Measurements from ENCODE around the gene RGL1. TPM values are rescaled to one million over a fixed set of nuclear protein-coding genes. Genes with fewer than 3 reads are reported as not detected.

Gene RGL1
- total and polyA plus RNA-seq, 2 donors (not counting 1 experiment from before 2014, with no cell fraction given): 16.2 to 21.4 TPM

DNA sequence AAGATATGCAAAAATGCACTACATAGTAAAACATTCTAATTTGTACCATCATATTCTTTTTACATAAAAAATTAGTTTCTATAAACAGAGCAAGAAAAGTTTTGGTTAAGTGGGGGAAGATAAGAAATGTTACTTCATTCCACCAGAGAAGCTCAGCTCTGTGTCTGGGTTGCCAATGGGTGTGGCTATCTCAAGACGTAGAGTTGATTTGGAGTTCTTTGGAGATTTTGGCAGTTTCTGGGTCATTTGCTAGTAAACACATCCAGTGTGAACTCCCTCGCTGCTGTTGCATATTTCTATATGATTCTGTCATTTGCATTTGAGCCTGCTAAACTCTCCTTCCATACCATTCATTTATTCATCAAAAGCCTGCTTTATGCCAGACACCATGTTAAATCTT, 7.2 kb downstream of the RGL1 start:
- no peak for TF ChIP-seq EZH2 (IDR thresholded peaks at IDR 0.05; ENCODE audit: low read length, missing control alignments)
- TF ChIP-seq, protein P1, sequence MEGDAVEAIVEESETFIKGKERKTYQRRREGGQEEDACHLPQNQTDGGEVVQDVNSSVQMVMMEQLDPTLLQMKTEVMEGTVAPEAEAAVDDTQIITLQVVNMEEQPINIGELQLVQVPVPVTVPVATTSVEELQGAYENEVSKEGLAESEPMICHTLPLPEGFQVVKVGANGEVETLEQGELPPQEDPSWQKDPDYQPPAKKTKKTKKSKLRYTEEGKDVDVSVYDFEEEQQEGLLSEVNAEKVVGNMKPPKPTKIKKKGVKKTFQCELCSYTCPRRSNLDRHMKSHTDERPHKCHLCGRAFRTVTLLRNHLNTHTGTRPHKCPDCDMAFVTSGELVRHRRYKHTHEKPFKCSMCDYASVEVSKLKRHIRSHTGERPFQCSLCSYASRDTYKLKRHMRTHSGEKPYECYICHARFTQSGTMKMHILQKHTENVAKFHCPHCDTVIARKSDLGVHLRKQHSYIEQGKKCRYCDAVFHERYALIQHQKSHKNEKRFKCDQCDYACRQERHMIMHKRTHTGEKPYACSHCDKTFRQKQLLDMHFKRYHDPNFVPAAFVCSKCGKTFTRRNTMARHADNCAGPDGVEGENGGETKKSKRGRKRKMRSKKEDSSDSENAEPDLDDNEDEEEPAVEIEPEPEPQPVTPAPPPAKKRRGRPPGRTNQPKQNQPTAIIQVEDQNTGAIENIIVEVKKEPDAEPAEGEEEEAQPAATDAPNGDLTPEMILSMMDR (conservative IDR thresholded peaks at IDR 0.05 in 1 of 2, IDR thresholded peaks at IDR 0.05 in 1 of 2; ENCODE audit: low read depth in 1 of 2, low read length in 2 of 2): no peak
- H3K27ac ChIP-seq (ENCODE audit: insufficient read depth, low read length): no peak overlapping the region
- peak overlapping the region; percentile 56 for H3K4me2 ChIP-seq (ENCODE audit: extremely low read depth, insufficient read depth, low read length)
- H4K20me1 ChIP-seq (ENCODE audit: control insufficient read depth, extremely low read depth, insufficient read depth, low read length): no peaks in the 10 kb centered on the region
- H3K4me1 ChIP-seq (ENCODE audit: control insufficient read depth, extremely low read depth, insufficient read depth, low read length): peaks cover 26% of the 10 kb centered on the region
- H3K9me3 ChIP-seq (ENCODE audit: control insufficient read depth, insufficient read depth, low read depth, low read length): no peaks in the 10 kb centered on the region
- H3K9ac ChIP-seq (ENCODE audit: insufficient read depth, low read length): no peak overlapping the region
- no peak overlapping the region for H3K4me3 ChIP-seq (replicated peaks in 1 of 4; ENCODE audit: control extremely low read depth in 1 of 4, insufficient read depth in 1 of 4, low read depth in 3 of 4, low read length in 4 of 4)
- H3K79me2 ChIP-seq (ENCODE audit: control insufficient read depth, insufficient read depth, low read length): peaks cover 47% of the 10 kb centered on the region
- no peak for DNase-seq (ENCODE audit: low read depth in 2 of 2)
- H2AFZ ChIP-seq (ENCODE audit: low read length): no peak overlapping the region
- no peaks in the 10 kb centered on the region for H3K27me3 ChIP-seq (ENCODE audit: control insufficient read depth, insufficient read depth, low read length)
- H3K36me3 ChIP-seq (ENCODE audit: control insufficient read depth, insufficient read depth, low read length): no peaks in the 10 kb centered on the region

DNA sequence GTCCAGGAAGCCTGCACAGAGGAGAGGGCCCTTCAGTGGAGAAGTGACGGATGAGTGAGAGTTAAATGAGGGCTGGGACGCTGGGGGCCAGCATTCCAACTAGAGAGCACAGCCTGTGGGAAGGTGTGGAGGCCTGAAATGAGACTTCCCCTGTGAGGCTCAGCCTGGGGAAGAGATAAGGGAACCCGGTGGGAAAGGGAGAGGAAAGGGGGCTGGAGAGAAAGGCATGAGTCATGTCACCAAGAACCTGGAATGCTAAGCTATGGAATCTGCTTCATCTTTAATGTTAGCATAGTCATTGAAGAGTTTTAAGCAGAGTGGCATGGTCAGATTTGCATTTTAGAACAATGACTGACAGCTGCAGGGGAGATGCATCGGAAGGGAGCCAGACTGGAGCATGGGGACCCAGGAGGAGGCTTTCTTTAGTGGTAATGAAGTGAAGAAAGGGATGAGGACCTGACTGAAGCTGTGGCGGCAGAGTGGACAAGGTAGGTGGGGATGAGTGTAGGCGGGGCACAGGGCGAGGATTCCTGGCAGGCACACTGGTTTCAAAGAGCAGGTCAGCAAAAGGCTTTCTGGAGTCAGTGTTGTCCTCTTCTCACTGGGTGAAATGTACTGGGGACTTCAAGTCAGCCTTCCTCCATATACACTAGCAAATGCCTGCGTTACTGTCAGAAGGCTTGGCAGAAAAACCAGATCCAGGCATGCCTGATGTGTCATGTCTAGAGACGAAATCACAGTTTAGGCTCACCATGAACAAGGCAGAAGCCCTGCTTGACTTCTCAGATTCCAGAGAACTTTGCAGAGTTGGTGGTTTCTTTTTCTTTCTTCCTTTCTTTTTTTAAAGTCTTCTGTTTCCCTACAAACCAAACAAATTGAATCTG, 8.0 kb downstream of the RGL1 start:
- Histone ChIP-seq H3K79me2 (ENCODE audit: control insufficient read depth, insufficient read depth, low read length) (peaks cover 50% of the 10 kb centered on the region), H3K36me3 (ENCODE audit: control insufficient read depth, insufficient read depth, low read length) (no peaks in the 10 kb centered on the region), H2AFZ (ENCODE audit: low read length) (no peak overlapping the region), H3K27ac (ENCODE audit: insufficient read depth, low read length) (peak overlapping the region; percentile 57), H3K4me1 (ENCODE audit: control insufficient read depth, extremely low read depth, insufficient read depth, low read length) (peaks cover 25% of the 10 kb centered on the region), H3K4me3 (replicated peaks in 1 of 4; ENCODE audit: control extremely low read depth in 1 of 4, insufficient read depth in 1 of 4, low read depth in 3 of 4, low read length in 4 of 4) (no peak overlapping the region), H3K9ac (ENCODE audit: insufficient read depth, low read length) (no peak overlapping the region), H4K20me1 (ENCODE audit: control insufficient read depth, extremely low read depth, insufficient read depth, low read length) (no peaks in the 10 kb centered on the region), H3K9me3 (ENCODE audit: control insufficient read depth, insufficient read depth, low read depth, low read length) (no peaks in the 10 kb centered on the region), H3K27me3 (ENCODE audit: control insufficient read depth, insufficient read depth, low read length) (no peaks in the 10 kb centered on the region), H3K4me2 (ENCODE audit: extremely low read depth, insufficient read depth, low read length) (peak overlapping the region; percentile 56)
- TF ChIP-seq, protein P1 (conservative IDR thresholded peaks at IDR 0.05 in 1 of 2, IDR thresholded peaks at IDR 0.05 in 1 of 2; ENCODE audit: low read depth in 1 of 2, low read length in 2 of 2): no peak
- no peak for TF ChIP-seq EZH2 (IDR thresholded peaks at IDR 0.05; ENCODE audit: low read length, missing control alignments)
- peak; percentile 58 to 76 for DNase-seq (ENCODE audit: low read depth in 2 of 2)

DNA sequence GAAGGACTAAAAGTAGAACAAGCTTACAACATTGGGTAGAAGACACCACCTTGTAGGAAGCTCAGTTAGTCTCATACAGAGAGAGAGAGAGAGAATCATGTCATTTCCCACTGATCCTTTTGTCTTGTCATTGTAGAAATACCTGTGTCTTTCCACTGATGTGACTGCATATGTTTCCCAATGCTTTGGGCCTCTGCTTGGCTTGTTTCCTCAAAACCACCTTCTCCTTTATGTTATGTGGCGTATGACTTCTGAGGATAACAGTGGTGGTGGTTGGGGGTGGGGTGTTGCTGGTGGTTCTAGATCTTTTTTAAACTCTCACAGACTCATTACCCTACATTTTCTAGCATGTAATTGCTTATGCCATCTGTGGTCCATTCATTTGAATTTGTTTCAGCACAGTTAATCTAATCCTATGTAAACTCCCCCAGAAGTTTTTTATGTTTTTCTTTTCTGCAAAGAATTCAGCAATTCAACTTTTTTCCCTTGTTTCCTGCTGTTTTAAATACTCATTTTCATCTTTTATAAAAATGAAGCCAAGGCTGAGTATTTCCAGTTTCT, 9.3 kb downstream of the RGL1 start:
- no peaks in the 10 kb centered on the region for H3K9me3 ChIP-seq (ENCODE audit: control insufficient read depth, insufficient read depth, low read depth, low read length)
- no peaks in the 10 kb centered on the region for H3K36me3 ChIP-seq (ENCODE audit: control insufficient read depth, insufficient read depth, low read length)
- no peaks in the 10 kb centered on the region for H4K20me1 ChIP-seq (ENCODE audit: control insufficient read depth, extremely low read depth, insufficient read depth, low read length)
- no peak overlapping the region for H3K4me3 ChIP-seq (replicated peaks in 1 of 4; ENCODE audit: control extremely low read depth in 1 of 4, insufficient read depth in 1 of 4, low read depth in 3 of 4, low read length in 4 of 4)
- H3K4me2 ChIP-seq (ENCODE audit: extremely low read depth, insufficient read depth, low read length): no peak overlapping the region
- no peaks in the 10 kb centered on the region for H3K27me3 ChIP-seq (ENCODE audit: control insufficient read depth, insufficient read depth, low read length)
- H3K4me1 ChIP-seq (ENCODE audit: control insufficient read depth, extremely low read depth, insufficient read depth, low read length): peaks cover 18% of the 10 kb centered on the region
- H3K9ac ChIP-seq (ENCODE audit: insufficient read depth, low read length): no peak overlapping the region
- H2AFZ ChIP-seq (ENCODE audit: low read length): no peak overlapping the region
- H3K79me2 ChIP-seq (ENCODE audit: control insufficient read depth, insufficient read depth, low read length): peaks cover 52% of the 10 kb centered on the region
- no peak for TF ChIP-seq EZH2 (IDR thresholded peaks at IDR 0.05; ENCODE audit: low read length, missing control alignments)
- TF ChIP-seq, protein P1 (conservative IDR thresholded peaks at IDR 0.05 in 1 of 2, IDR thresholded peaks at IDR 0.05 in 1 of 2; ENCODE audit: low read depth in 1 of 2, low read length in 2 of 2): no peak
- H3K27ac ChIP-seq (ENCODE audit: insufficient read depth, low read length): no peak overlapping the region
- no peak for DNase-seq (ENCODE audit: low read depth in 2 of 2)
